Loucy (cell line): ENCODE results near the gene EGR4.

Experiments
- H2AFZ ChIP-seq: fragments of 200-600 bp; sonication (generic); 2 replicates; pipeline ENCODE4 v1.6.0; 2016; ENCODE audit warnings: antibody characterized with exemption, mild to moderate bottlenecking, low read length, moderate library complexity
- H3F3A ChIP-seq: fragments of 200-600 bp; 2 replicates; pipeline ENCODE4 v1.6.0; 2016; ENCODE audit warnings: antibody characterized with exemption, low read depth, mild to moderate bottlenecking
- H3K27me3 ChIP-seq: fragments of 200-600 bp; sonication (generic); 2 replicates; pipeline ENCODE4 v1.6.1; 2014; ENCODE audit warnings: low read length, mild to moderate bottlenecking; ENCODE audit not compliant: insufficient read depth, poor library complexity, severe bottlenecking
- H3K36me3 ChIP-seq: fragments of 200-600 bp; sonication (generic); 2 replicates; pipeline ENCODE4 v1.6.1; 2016; ENCODE audit warnings: low read length; ENCODE audit not compliant: insufficient read depth
- H3K4me1 ChIP-seq: fragments of 200-600 bp; sonication (generic); 2 replicates; pipeline ENCODE4 v1.5.1; 2014; ENCODE audit warnings: low read length, mild to moderate bottlenecking; ENCODE audit not compliant: insufficient read depth, poor library complexity, severe bottlenecking
- H3K4me2 ChIP-seq: fragments of 200-600 bp; sonication (generic); 2 replicates; pipeline ENCODE4 v1.6.0; 2014; ENCODE audit warnings: antibody characterized with exemption, low read length, low read depth, mild to moderate bottlenecking; ENCODE audit not compliant: poor library complexity, severe bottlenecking
- H3K4me3 ChIP-seq: fragments of 200-600 bp; sonication (generic); 2 replicates; pipeline ENCODE4 v1.5.1; 2014; ENCODE audit warnings: low read length, mild to moderate bottlenecking, mixed read lengths; ENCODE audit not compliant: poor library complexity, severe bottlenecking
- H3K79me2 ChIP-seq: fragments of 200-600 bp; sonication (generic); 2 replicates; pipeline ENCODE4 v1.6.1; 2014; ENCODE audit warnings: low read length; ENCODE audit not compliant: insufficient read depth
- H3K9ac ChIP-seq: fragments of 200-600 bp; sonication (generic); 2 replicates; pipeline ENCODE4 v1.6.0; 2014; ENCODE audit warnings: mild to moderate bottlenecking, low read depth, low read length, moderate library complexity; ENCODE audit not compliant: poor library complexity, severe bottlenecking
- H3K9me2 ChIP-seq: fragments of 200-600 bp; sonication (generic); replicated peaks from 2 replicates; pipeline ENCODE4 v1.6.1; 2016; ENCODE audit warnings: low read depth, low read length, mixed read lengths
- H3K9me3 ChIP-seq: fragments of 200-600 bp; sonication (generic); 2 replicates; pipeline ENCODE4 v1.6.1; 2014; ENCODE audit warnings: mild to moderate bottlenecking, antibody characterized with exemption, low read length, low read depth; ENCODE audit not compliant: insufficient read depth
- H4K20me1 ChIP-seq: fragments of 200-600 bp; sonication (generic); 2 replicates; pipeline ENCODE4 v1.6.0; 2014; ENCODE audit warnings: antibody characterized with exemption, low read length, mild to moderate bottlenecking; ENCODE audit not compliant: insufficient read depth, poor library complexity, severe bottlenecking
- EZH2phosphoT487 ChIP-seq: fragments of 200-600 bp; IDR thresholded peaks from 2 replicates; pipeline ENCODE4 v1.6.1; 2018; ENCODE audit warnings: antibody characterized with exemption, mild to moderate bottlenecking, moderate library complexity, borderline replicate concordance
- TF ChIP-seq, protein P1 (sequence below): fragments of 200-600 bp; sonication (generic); conservative IDR thresholded peaks from 2 replicates; pipeline ENCODE4 v1.5.1; 2014; ENCODE audit warnings: mild to moderate bottlenecking, antibody characterized with exemption, low read length

The EGR4 gene

DNA sequence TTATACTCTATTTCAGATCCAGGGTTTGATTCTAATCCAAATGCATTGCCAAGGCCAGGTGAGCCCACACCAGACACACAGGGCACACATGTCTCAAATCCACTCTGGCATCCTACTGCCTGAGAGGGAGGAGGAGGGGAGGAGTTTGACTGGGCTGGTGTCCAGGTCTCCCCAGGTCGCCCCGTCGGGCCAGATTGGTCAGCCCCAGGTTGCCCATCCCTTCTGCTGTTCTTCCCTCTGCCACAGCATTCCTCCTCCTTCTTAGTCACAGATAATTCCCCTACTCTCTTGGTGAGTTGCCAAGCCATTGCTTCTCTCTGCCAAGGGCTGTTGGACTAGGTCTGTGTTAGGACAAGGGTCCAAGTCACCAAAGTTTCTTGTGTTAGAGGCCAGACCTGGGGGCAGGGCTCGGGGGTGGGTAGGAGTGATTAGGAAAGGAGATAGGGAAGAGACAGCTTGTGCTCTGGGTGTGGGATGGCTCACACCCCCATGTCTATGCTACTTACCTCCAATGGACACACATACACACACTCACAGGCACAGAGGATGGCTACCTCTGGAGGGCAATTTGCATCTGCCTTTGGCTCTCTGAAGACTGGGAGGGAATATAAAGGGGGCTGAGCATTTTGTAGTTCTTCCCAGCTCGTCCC, 2.5 kb upstream of the EGR4 start:
- Histone ChIP-seq H3K4me3 (no peak overlapping the region), H3K27me3 (no peaks in the 10 kb centered on the region), H3K4me2 (no peak overlapping the region), H3K9me3 (no peaks in the 10 kb centered on the region), H2AFZ (no peak overlapping the region), H3K9ac (no peak overlapping the region), H3K79me2 (no peaks in the 10 kb centered on the region), H3K9me2 (no peaks in the 10 kb centered on the region), H3F3A (no peaks in the 10 kb centered on the region), H3K4me1 (peaks cover 1% of the 10 kb centered on the region), H3K36me3 (no peaks in the 10 kb centered on the region), H4K20me1 (no peaks in the 10 kb centered on the region)
- no peak for TF ChIP-seq EZH2phosphoT487

DNA sequence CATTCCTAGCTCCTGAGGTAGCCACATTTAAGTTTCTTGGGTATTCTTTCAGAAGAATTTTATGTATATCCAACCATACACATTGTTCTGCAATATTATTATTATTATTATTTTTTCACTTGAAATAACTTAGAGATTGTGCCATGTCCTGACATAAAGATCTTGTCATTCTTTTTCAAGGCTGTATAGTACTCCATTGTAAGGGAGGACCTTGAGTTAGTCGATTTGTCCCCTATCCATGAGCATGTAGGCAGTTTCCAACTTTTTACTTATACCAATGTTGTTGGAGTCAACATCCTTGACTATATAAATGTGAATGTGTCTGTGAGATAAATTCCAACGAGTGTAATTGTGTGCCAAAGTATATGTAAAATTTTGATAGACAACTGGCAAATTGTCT, 891 bp upstream of the EGR4 start:
- TF ChIP-seq EZH2phosphoT487: no peak
- TF ChIP-seq, protein P1, sequence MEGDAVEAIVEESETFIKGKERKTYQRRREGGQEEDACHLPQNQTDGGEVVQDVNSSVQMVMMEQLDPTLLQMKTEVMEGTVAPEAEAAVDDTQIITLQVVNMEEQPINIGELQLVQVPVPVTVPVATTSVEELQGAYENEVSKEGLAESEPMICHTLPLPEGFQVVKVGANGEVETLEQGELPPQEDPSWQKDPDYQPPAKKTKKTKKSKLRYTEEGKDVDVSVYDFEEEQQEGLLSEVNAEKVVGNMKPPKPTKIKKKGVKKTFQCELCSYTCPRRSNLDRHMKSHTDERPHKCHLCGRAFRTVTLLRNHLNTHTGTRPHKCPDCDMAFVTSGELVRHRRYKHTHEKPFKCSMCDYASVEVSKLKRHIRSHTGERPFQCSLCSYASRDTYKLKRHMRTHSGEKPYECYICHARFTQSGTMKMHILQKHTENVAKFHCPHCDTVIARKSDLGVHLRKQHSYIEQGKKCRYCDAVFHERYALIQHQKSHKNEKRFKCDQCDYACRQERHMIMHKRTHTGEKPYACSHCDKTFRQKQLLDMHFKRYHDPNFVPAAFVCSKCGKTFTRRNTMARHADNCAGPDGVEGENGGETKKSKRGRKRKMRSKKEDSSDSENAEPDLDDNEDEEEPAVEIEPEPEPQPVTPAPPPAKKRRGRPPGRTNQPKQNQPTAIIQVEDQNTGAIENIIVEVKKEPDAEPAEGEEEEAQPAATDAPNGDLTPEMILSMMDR: no peak
- Histone ChIP-seq H4K20me1 (no peaks in the 10 kb centered on the region), H3K27me3 (no peaks in the 10 kb centered on the region), H2AFZ (no peak overlapping the region), H3K79me2 (no peaks in the 10 kb centered on the region), H3F3A (no peaks in the 10 kb centered on the region), H3K9me2 (no peaks in the 10 kb centered on the region), H3K36me3 (no peaks in the 10 kb centered on the region), H3K4me3 (no peak overlapping the region), H3K4me2 (no peak overlapping the region), H3K9me3 (no peaks in the 10 kb centered on the region), H3K9ac (no peak overlapping the region), H3K4me1 (no peaks in the 10 kb centered on the region)

DNA sequence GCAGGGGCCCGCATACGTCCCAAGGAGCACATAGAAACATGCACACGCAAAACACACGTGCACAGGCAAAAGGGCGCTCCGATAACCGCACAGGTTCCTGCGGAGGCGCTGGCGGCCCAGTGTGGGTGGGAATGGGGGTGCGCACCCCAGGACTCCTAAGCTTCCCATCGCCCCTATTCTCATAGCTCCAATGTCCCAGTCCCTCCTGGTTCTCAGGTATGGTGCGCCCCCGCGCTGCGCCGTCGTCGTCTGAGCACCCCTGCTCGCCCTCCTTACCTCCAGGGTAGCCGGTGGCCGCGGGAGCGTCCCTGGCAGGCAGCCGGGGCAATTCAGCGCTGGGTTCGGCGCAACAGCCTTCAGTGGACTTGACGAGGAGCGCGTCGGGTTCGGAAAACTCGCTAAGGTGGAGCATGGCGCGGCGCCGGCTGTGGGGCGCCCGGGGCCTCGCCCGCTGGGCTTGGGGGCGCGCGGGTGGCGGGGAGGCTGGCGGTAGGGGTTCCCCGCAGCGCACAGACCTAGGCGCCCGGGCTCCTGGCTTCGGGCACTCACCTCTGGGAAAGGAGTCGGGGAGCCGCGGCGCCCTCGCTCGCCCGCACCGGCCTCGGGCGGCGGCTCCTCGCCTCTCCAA, 328 bp downstream of the EGR4 start:
- Histone ChIP-seq H3K36me3 (no peaks in the 10 kb centered on the region), H3K79me2 (no peaks in the 10 kb centered on the region), H3K9me3 (no peaks in the 10 kb centered on the region), H3F3A (no peaks in the 10 kb centered on the region), H3K4me2 (no peak overlapping the region), H2AFZ (no peak overlapping the region), H3K9ac (no peak overlapping the region), H3K4me1 (no peaks in the 10 kb centered on the region), H3K4me3 (no peak overlapping the region), H3K9me2 (no peaks in the 10 kb centered on the region), H4K20me1 (no peaks in the 10 kb centered on the region), H3K27me3 (no peaks in the 10 kb centered on the region)
- no peak for TF ChIP-seq EZH2phosphoT487
- TF ChIP-seq, protein P1: no peak
